Measurements from ENCODE around the gene EAF1. TPM values are rescaled to one million over a fixed set of nuclear protein-coding genes. Genes with fewer than 3 reads are reported as not detected.
"Not testable (repeated sequence)": the region's sequence is repeated elsewhere in the genome, so short reads cannot be mapped to it uniquely, and the experiment has no call there.

EAF1 gene
- total RNA-seq, 1 donor from 2014 or later = 18.9 TPM

DNA sequence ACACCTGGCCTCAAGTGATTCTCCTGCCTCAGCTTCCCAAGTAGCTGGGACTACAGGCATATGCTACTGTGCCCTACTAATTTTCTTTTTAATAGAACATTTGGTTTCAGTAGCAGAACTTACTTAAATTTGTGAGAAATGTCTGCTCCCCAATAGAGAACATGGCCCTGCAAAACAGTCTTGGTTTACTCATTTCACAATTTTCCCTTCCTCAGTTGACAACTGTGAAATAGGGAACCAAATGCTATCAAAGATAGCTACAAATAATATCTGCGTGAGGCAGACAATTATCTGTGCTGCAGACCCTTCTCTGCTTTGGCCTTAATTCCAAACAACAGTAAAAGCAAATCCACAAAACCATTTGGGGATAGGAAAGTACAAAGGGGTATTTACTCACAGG is 22.6 kb upstream of the EAF1 start:
- DNase-seq (ENCODE audit: low spot score) = no peak

DNA sequence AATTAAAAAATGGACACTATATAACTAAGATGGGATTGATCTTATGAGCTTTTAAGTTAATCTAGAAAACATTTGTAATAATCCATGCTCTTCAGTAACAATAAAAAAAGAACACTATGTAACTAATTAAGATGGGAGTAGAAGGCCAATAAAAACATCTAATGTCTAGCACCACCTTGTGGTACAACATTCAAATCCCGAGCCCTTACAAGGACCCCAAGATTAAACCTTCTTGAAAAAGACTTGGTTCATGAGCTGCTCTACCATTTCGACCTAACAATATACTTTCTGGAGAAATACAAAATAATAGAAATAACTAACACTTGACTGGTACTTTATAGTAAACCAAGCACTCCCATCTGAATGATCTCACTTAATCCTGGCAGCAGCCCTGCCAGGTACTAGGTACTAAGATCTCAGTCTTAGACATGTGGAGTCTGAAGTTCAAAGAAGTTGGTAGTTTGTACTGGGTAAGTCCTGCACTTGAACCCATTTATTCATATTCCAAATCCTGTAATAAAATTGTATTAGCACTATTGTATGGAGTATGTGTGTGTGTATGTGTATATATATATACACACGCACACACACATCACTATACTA is 21.8 kb upstream of the EAF1 start:
- DNase-seq (ENCODE audit: low spot score) = no peak

DNA sequence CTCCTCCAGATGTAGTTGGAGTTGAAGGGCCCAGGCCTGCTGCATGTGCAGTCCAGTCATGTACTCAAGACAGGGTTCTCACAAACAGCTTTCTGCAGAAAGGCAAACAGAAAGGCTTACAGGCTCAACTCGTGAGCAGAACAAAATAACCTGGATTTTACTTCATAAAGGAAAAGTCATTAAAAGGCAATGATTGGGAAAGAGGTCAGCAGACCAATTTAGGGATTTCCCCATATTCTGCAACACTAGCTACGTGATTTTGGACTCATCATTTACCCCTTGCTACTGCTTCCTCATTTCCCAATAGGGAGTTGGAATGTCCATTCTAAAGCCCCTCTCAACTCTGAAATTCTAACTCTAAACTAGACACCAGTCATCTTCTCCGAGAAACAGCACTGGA is 18.2 kb upstream of the EAF1 start:
- no peak for DNase-seq (ENCODE audit: low spot score)

DNA sequence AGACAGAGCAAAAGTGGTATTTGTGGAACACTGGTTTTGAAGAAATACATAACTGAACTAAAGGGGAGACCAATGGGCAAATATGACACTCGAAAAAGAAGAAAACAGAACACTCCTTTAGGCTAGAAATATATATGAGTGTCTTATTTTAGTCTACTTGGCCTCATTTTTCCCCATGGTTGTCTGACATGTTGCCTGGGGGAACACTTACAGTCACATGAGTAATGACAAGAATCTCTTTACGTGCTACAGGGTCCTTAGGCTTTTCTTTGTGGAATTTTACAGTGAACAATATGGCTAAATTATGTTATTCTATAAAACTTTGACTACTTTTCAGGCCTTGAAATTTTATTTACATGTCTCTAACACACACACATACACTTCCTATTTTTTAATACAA is 17.6 kb upstream of the EAF1 start:
- DNase-seq (ENCODE audit: low spot score) = no peak

DNA sequence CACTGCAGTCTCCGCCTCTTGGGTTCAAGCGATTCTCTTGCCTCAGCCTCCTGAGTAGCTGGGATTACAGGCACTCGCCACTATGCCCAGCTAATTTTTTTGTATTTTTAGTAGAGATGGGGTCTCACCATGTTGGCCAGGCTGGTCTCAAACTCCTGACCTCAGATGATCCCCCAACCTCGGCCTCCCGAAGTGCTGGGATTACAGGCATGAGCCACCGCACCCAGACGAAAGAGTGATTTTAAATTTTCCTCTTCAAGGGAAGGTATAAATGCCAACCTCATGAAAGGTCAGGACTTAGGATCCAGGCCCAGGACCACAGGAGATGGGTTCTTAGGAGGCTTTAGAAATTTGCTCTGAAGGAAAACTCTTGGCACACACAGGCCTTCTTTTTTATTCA is 16.4 kb upstream of the EAF1 start:
- not testable (repeated sequence) for DNase-seq (ENCODE audit: low spot score)

DNA sequence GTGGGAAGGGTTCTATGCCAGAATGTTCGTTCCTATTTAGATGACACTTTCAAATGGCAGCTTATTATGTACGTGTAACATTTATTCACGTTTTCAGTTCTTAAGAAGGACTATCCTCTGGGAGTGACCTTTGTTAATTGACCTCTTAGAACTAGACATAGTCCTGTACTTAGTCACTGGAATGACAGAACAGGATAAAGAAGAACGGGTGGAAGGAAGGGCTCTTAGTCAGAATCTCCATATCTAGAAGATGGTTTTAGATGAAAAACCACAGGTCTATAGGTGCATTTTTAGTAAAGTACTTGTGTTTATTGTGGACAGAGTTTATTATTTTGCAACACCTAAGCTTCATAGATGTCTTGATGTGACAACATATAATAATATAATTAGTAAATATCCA is 6.5 kb upstream of the EAF1 start:
- no peak for DNase-seq (ENCODE audit: low spot score)

GRCh38 chr3:15426579-15427118 is 749 bp upstream of the EAF1 start:
- no peak for DNase-seq (ENCODE audit: low spot score)

GRCh38 chr3:15427981-15428380 is 583 bp downstream of the EAF1 start:
- DNase-seq (ENCODE audit: low spot score) = no peak

DNA sequence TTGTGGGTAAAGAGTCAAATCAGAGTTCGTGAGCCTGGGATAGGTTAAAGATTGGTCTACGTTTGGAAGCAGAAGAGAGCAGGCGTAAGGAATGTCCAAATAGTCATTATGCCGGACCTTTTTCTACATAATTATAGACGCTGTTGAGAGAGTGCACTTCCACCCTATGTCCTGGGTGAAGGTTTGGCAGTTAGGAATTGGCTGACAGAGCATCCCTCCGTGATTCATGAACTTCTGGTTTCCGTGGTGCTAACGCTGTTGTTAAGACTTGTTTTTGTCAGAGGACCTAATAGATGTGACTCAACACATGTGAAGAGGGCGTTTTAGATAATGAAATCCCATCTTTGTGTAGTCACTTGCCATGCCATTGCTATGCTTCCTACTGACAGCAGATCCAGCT is 1.1 kb downstream of the EAF1 start:
- no peak for DNase-seq (ENCODE audit: low spot score)

- no peak for DNase-seq (ENCODE audit: low spot score)
Measured at GRCh38 chr3:15429080-15429479, 1.7 kb downstream of the EAF1 start.

GRCh38 chr3:15430624-15431023 is 3.2 kb downstream of the EAF1 start:
- no peak for DNase-seq (ENCODE audit: low spot score)

- no peak for DNase-seq (ENCODE audit: low spot score)
Measured at GRCh38 chr3:15431256-15431837, 3.9 kb downstream of the EAF1 start.

GRCh38 chr3:15433531-15433930 is 6.1 kb downstream of the EAF1 start:
- DNase-seq (ENCODE audit: low spot score) = no peak

DNA sequence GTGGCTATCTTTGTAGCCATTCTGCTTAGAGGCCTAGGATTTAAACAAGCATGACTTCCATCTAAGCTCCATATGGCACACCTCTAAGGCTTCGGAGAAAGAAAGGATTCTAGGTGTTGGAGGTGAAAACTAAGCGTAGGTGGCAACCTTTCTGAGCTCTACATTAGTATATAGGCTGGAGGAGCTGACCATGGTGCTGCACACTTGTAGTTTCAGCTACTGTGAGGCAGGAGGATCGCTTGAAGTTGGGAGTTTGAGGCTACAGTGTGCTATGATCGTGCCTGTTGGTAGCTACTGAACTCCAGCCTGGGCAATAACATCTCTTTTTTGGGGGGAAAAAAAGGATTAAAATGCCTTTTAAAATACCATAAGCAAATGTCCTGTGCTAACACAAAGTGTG is 7.4 kb downstream of the EAF1 start:
- DNase-seq (ENCODE audit: low spot score) = no peak

DNA sequence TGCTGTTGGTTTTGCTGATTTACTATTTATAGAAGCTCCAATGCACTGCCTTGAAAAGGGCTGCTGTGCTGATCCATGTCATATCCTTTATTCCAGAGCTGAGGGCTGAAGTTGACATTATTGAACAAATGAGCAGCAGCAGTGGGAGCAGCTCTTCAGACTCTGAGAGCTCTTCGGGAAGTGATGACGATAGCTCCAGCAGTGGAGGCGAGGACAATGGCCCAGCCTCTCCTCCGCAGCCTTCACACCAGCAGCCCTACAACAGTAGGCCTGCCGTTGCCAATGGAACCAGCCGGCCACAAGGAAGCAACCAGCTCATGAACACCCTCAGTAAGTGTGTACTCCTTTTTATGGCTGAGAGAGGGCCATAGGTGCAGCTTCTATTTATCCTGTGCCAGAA is 8.8 kb downstream of the EAF1 start:
- no peak for DNase-seq (ENCODE audit: low spot score)

DNA sequence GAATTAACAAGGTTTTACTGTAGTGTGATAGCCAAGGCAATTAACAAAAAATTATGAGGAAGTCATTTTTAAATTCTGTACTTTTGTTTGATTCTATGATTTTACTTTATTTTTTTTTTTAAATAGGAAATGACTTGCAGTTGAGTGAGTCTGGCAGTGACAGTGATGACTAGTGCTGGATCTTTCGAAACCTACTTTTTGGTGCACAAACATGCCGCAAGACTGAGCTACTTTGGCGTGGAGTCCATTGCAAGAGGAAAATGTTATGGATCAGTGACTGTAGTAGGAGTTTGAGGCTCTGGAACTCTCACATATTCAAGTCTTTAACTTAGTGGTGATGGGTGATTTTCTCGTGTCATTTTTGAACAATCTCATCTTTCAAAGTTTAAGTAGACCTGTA is 11.6 kb downstream of the EAF1 start:
- no peak for DNase-seq (ENCODE audit: low spot score)

DNA sequence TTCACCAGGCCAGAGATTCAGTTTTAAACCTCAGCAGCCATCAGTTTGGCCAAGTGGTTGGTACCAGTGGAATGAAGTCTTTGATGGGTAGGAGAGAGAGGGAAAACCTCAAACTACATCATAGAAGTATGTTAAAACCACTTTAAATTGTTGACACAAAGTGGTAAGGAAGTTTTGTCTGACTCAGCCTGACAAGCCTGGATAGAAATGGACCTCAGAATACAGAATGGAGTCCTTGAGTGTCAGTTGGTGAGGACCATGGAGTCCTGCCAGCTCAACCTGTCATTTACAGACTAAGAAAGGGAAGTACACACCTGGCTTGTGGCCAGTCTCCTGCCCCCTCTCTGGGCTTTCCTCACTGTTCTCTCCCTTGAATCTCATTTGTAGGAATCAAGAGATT is 12.1 kb downstream of the EAF1 start:
- DNase-seq (ENCODE audit: low spot score) = no peak

DNA sequence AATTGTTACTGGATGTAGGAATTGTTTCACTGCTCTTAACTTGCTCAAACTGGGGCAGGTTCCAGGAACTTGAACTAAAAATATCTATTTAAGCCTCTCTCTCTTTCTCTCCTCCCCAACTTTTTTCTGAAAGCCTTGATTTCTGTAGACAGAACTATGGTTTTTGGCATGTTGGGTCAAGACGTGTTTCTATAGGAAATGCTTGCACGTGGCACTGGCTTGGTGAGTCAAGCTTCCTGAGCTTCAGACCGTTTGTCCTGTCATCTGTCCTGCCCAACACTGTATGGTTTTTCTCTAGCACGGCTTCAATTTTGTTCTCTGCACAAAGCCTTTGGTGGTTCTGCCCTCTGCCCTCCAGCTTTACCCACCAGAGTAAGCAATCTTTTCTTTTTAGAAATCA is 13.5 kb downstream of the EAF1 start:
- peak; percentile 1 for DNase-seq (ENCODE audit: low spot score)

GRCh38 chr3:15443826-15444524 is 16.6 kb downstream of the EAF1 start:
- peak; percentile 11 for DNase-seq (ENCODE audit: low spot score)

- DNase-seq (ENCODE audit: low spot score) = no peak
Measured at GRCh38 chr3:15449489-15450224, 22.3 kb downstream of the EAF1 start.

GRCh38 chr3:15450438-15451215 is 23.2 kb downstream of the EAF1 start:
- no peak for DNase-seq (ENCODE audit: low spot score)
